Breast epithelium (tissue), 3 donors: ENCODE measurements around the gene C1GALT1.

Experiments used
- POLR2A ChIP-seq: fragments of 450-650 bp; IDR thresholded peaks from one replicate; pipeline ENCODE4 v1.6.1; 2016; ENCODE audit warnings: antibody characterized with exemption, mild to moderate bottlenecking, moderate library complexity
- POLR2AphosphoS5 ChIP-seq, 3 donors: sonication (generic); formaldehyde crosslinking; IDR thresholded peaks; one replicate each; pipeline ENCODE4 v1.6.1; 2017; ENCODE audit warnings: antibody characterized with exemption in 3 of 3
- TF ChIP-seq, protein P1 (sequence below), 3 donors: fragments of 450-650 bp; IDR thresholded peaks; one replicate each; pipeline ENCODE4 v1.5.1; 2016 to 2017; ENCODE audit warnings: antibody characterized with exemption in 3 of 3, mild to moderate bottlenecking in 3 of 3, moderate library complexity in 3 of 3

DNA sequence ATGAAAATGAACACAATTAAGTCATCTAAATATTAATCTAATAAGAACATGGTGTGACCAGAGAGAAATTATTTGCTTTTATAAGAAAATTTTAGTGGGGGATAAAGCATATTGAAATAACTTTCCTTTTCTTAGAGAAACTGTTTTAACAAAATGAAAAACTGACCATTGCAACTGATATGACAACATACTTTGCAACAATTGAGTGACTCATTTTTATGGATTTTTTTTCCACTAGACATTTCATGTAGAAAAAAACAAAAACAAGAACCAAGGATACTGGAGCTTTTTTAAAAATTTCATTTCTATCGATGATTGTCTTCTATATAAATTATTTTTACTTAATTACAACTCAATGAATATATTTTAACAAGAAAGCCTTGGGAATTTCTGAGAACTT is 90.0 kb downstream of the C1GALT1 start:
- TF ChIP-seq, protein P1, sequence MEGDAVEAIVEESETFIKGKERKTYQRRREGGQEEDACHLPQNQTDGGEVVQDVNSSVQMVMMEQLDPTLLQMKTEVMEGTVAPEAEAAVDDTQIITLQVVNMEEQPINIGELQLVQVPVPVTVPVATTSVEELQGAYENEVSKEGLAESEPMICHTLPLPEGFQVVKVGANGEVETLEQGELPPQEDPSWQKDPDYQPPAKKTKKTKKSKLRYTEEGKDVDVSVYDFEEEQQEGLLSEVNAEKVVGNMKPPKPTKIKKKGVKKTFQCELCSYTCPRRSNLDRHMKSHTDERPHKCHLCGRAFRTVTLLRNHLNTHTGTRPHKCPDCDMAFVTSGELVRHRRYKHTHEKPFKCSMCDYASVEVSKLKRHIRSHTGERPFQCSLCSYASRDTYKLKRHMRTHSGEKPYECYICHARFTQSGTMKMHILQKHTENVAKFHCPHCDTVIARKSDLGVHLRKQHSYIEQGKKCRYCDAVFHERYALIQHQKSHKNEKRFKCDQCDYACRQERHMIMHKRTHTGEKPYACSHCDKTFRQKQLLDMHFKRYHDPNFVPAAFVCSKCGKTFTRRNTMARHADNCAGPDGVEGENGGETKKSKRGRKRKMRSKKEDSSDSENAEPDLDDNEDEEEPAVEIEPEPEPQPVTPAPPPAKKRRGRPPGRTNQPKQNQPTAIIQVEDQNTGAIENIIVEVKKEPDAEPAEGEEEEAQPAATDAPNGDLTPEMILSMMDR (IDR thresholded peaks at IDR 0.05), result no peak
- no peak for TF ChIP-seq POLR2A
- no peak for TF ChIP-seq POLR2AphosphoS5 (IDR thresholded peaks at IDR 0.05)
